Measurements from ENCODE around the gene SFSWAP.

DNA sequence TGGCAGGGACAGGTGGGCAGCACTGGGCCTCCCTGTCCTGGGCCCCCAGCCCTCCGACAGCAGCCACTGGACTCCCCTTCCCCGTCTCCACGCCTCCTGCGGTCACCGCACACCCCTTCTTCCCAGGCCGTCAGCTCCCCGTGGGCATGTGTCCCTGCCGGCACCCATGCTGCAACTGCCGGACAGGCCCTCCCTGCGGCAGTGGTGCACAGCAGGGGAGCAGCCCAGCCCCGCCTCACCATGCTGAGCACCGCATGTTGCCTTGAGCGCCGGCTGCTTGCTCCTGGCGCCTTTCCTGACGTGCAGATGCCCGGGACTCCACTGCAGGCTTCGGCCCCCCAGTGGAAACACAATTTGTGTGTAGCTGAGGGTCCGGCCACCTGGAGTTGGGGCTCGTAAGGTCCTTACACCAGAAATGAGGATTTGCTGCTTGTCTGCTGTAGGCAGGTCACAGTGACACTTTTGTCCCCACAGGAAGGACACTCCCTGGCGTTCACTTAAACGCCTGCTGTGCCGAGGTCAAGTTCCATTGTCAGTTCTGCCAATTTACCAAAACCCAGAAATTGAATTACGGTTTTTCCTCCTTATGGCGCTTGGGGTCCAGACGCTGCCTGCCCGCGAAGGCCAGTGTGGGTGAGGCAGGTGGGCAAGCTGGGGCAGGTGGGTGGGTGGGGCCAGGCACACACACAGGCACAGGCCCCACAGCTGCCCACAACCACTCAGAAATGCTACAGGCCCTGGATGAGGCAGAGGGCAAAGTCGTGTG, 89.1 kb downstream of the SFSWAP start:
- no peak for TF ChIP-seq TAF1 (conservative IDR thresholded peaks at IDR 0.05)
- TF ChIP-seq, protein P1, sequence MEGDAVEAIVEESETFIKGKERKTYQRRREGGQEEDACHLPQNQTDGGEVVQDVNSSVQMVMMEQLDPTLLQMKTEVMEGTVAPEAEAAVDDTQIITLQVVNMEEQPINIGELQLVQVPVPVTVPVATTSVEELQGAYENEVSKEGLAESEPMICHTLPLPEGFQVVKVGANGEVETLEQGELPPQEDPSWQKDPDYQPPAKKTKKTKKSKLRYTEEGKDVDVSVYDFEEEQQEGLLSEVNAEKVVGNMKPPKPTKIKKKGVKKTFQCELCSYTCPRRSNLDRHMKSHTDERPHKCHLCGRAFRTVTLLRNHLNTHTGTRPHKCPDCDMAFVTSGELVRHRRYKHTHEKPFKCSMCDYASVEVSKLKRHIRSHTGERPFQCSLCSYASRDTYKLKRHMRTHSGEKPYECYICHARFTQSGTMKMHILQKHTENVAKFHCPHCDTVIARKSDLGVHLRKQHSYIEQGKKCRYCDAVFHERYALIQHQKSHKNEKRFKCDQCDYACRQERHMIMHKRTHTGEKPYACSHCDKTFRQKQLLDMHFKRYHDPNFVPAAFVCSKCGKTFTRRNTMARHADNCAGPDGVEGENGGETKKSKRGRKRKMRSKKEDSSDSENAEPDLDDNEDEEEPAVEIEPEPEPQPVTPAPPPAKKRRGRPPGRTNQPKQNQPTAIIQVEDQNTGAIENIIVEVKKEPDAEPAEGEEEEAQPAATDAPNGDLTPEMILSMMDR (IDR thresholded peaks at IDR 0.05; ENCODE audit: low read depth, low read length, missing input control), result no peak
- TF ChIP-seq, protein P2, sequence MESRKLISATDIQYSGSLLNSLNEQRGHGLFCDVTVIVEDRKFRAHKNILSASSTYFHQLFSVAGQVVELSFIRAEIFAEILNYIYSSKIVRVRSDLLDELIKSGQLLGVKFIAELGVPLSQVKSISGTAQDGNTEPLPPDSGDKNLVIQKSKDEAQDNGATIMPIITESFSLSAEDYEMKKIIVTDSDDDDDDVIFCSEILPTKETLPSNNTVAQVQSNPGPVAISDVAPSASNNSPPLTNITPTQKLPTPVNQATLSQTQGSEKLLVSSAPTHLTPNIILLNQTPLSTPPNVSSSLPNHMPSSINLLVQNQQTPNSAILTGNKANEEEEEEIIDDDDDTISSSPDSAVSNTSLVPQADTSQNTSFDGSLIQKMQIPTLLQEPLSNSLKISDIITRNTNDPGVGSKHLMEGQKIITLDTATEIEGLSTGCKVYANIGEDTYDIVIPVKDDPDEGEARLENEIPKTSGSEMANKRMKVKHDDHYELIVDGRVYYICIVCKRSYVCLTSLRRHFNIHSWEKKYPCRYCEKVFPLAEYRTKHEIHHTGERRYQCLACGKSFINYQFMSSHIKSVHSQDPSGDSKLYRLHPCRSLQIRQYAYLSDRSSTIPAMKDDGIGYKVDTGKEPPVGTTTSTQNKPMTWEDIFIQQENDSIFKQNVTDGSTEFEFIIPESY (IDR thresholded peaks at IDR 0.05), result no peak
- no peak for TF ChIP-seq RXRA (IDR thresholded peaks at IDR 0.05)
- TF ChIP-seq, protein P3, sequence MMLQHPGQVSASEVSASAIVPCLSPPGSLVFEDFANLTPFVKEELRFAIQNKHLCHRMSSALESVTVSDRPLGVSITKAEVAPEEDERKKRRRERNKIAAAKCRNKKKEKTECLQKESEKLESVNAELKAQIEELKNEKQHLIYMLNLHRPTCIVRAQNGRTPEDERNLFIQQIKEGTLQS (IDR thresholded peaks at IDR 0.05), result no peak
- no peak for TF ChIP-seq JUND (IDR thresholded peaks at IDR 0.05)
- TF ChIP-seq SP1 (IDR thresholded peaks at IDR 0.05), result no peak
- no peak for TF ChIP-seq YY1 (IDR thresholded peaks at IDR 0.05)
- TF ChIP-seq GABPA (IDR thresholded peaks at IDR 0.05 in 1 of 2, conservative IDR thresholded peaks at IDR 0.05 in 1 of 2), result no peak
- TF ChIP-seq, protein P4, sequence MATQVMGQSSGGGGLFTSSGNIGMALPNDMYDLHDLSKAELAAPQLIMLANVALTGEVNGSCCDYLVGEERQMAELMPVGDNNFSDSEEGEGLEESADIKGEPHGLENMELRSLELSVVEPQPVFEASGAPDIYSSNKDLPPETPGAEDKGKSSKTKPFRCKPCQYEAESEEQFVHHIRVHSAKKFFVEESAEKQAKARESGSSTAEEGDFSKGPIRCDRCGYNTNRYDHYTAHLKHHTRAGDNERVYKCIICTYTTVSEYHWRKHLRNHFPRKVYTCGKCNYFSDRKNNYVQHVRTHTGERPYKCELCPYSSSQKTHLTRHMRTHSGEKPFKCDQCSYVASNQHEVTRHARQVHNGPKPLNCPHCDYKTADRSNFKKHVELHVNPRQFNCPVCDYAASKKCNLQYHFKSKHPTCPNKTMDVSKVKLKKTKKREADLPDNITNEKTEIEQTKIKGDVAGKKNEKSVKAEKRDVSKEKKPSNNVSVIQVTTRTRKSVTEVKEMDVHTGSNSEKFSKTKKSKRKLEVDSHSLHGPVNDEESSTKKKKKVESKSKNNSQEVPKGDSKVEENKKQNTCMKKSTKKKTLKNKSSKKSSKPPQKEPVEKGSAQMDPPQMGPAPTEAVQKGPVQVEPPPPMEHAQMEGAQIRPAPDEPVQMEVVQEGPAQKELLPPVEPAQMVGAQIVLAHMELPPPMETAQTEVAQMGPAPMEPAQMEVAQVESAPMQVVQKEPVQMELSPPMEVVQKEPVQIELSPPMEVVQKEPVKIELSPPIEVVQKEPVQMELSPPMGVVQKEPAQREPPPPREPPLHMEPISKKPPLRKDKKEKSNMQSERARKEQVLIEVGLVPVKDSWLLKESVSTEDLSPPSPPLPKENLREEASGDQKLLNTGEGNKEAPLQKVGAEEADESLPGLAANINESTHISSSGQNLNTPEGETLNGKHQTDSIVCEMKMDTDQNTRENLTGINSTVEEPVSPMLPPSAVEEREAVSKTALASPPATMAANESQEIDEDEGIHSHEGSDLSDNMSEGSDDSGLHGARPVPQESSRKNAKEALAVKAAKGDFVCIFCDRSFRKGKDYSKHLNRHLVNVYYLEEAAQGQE (IDR thresholded peaks at IDR 0.05), result no peak
